Measurements from ENCODE around the gene TRPM3.

Gene TRPM3

DNA sequence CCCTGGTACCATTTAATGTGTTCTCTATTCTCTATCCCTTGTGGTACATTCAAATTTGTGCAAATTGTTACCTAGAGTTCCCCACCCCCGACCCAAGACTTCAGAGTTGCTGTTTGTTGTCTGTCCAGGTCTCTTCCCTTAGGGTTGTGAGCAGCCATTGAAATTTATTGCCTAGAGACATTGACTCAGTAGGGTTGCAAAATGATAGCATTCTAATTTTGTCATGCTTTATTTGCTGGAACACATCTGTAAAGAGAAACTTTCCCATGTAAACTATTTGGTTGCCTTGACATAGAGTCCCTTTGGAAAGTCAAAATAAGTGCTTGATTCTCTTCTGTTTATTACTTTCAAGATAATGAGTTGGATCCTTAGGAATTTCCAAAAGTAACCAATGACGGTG, 615.3 kb downstream of the TRPM3 start:
- Histone ChIP-seq H3K27me3 (ENCODE audit: insufficient read depth, poor library complexity, severe bottlenecking) (no peaks in the 10 kb centered on the region), H3K27ac (replicated peaks) (no peak overlapping the region), H3K4me3 (replicated peaks; ENCODE audit: insufficient read depth, low read length) (no peak overlapping the region)
- DNase-seq (ENCODE audit: low read depth in 1 of 2, low spot score in 1 of 2), result no peak
- TF ChIP-seq SPI1 (IDR thresholded peaks at IDR 0.05; ENCODE audit: borderline replicate concordance, low read depth) (no peak), CTCF (IDR thresholded peaks at IDR 0.05; ENCODE audit: insufficient read depth, low read length) (no peak), POLR2AphosphoS5 (IDR thresholded peaks at IDR 0.05; ENCODE audit: low read depth) (no peak), GABPA (IDR thresholded peaks at IDR 0.05; ENCODE audit: low read depth) (no peak)
- TF ChIP-seq, protein P1, sequence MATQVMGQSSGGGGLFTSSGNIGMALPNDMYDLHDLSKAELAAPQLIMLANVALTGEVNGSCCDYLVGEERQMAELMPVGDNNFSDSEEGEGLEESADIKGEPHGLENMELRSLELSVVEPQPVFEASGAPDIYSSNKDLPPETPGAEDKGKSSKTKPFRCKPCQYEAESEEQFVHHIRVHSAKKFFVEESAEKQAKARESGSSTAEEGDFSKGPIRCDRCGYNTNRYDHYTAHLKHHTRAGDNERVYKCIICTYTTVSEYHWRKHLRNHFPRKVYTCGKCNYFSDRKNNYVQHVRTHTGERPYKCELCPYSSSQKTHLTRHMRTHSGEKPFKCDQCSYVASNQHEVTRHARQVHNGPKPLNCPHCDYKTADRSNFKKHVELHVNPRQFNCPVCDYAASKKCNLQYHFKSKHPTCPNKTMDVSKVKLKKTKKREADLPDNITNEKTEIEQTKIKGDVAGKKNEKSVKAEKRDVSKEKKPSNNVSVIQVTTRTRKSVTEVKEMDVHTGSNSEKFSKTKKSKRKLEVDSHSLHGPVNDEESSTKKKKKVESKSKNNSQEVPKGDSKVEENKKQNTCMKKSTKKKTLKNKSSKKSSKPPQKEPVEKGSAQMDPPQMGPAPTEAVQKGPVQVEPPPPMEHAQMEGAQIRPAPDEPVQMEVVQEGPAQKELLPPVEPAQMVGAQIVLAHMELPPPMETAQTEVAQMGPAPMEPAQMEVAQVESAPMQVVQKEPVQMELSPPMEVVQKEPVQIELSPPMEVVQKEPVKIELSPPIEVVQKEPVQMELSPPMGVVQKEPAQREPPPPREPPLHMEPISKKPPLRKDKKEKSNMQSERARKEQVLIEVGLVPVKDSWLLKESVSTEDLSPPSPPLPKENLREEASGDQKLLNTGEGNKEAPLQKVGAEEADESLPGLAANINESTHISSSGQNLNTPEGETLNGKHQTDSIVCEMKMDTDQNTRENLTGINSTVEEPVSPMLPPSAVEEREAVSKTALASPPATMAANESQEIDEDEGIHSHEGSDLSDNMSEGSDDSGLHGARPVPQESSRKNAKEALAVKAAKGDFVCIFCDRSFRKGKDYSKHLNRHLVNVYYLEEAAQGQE (IDR thresholded peaks at IDR 0.05; ENCODE audit: insufficient replicate concordance, low read depth), result no peak

DNA sequence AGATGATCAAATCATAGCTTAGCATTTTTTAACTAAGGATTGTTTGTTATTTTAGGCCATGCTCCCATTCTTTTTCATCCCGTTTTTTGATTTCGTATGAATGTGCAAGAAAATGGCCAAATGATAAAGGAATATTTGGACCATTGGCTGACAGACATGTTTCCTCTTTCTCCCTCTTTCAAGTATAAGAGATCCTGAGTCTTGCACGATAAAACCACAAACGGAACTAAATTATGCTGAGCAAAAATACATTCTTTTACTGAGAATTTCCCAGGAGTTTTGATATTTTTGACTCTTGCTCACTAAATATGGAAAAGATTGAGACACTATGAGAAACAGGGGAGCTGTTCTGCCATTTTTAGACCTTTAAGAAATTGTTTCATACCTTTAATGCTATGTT, 616.6 kb downstream of the TRPM3 start:
- Histone ChIP-seq H3K27ac (replicated peaks) (no peak overlapping the region), H3K4me3 (replicated peaks; ENCODE audit: insufficient read depth, low read length) (no peak overlapping the region), H3K27me3 (ENCODE audit: insufficient read depth, poor library complexity, severe bottlenecking) (no peaks in the 10 kb centered on the region)
- no peak for DNase-seq (ENCODE audit: low read depth in 1 of 2, low spot score in 1 of 2)
- TF ChIP-seq SPI1 (IDR thresholded peaks at IDR 0.05; ENCODE audit: borderline replicate concordance, low read depth) (no peak), CTCF (IDR thresholded peaks at IDR 0.05; ENCODE audit: insufficient read depth, low read length) (no peak), GABPA (IDR thresholded peaks at IDR 0.05; ENCODE audit: low read depth) (no peak), POLR2AphosphoS5 (IDR thresholded peaks at IDR 0.05; ENCODE audit: low read depth) (no peak)
- TF ChIP-seq, protein P1 (IDR thresholded peaks at IDR 0.05; ENCODE audit: insufficient replicate concordance, low read depth), result no peak

- H3K4me3 ChIP-seq (replicated peaks; ENCODE audit: insufficient read depth, low read length), result no peak overlapping the region
- DNase-seq (ENCODE audit: low read depth in 1 of 2, low spot score in 1 of 2), result no peak
- no peaks in the 10 kb centered on the region for H3K27me3 ChIP-seq (ENCODE audit: insufficient read depth, poor library complexity, severe bottlenecking)
- TF ChIP-seq, protein P1 (IDR thresholded peaks at IDR 0.05; ENCODE audit: insufficient replicate concordance, low read depth), result no peak
- TF ChIP-seq POLR2AphosphoS5 (IDR thresholded peaks at IDR 0.05; ENCODE audit: low read depth) (no peak), CTCF (IDR thresholded peaks at IDR 0.05; ENCODE audit: insufficient read depth, low read length) (no peak), SPI1 (IDR thresholded peaks at IDR 0.05; ENCODE audit: borderline replicate concordance, low read depth) (no peak), GABPA (IDR thresholded peaks at IDR 0.05; ENCODE audit: low read depth) (no peak)
- H3K27ac ChIP-seq (replicated peaks), result no peak overlapping the region
These were observed 618.7 kb downstream of the TRPM3 start for GRCh38 chr9:70502690-70503089.
